GM19239 (cell line): ENCODE results near the gene HHAT.
"Not testable (repeated sequence)": the region's sequence is repeated elsewhere in the genome, so short reads cannot be mapped to it uniquely, and the experiment has no call there.

Source experiments
- DNase-seq: peaks from one replicate; pipeline ENCODE4 v3.0.0; 2011; ENCODE audit warnings: low spot score; ENCODE audit not compliant: insufficient read length
- FAIRE-seq: peaks from 2 replicates; lab custom pipeline; 2011; peaks lifted over from hg19 to GRCh38; lab: Jason Lieb, UNC

The HHAT gene

GRCh38 chr1:210657806-210658205 is 329.1 kb downstream of the HHAT start:
- FAIRE-seq (no peak), DNase-seq (no peak)

- DNase-seq, FAIRE-seq: not testable (repeated sequence)
Observed at GRCh38 chr1:210661520-210661919, 332.8 kb downstream of the HHAT start.

GRCh38 chr1:210662291-210663050 is 333.8 kb downstream of the HHAT start:
- no peak for FAIRE-seq

GRCh38 chr1:210663730-210664573 is 335.2 kb downstream of the HHAT start:
- FAIRE-seq = no peak
- DNase-seq = no peak

More at GRCh38 chr1:210662291-210663050, 333.8 kb downstream of the HHAT start:
- no peak for DNase-seq

- FAIRE-seq (no peak), DNase-seq (no peak)
Observed at GRCh38 chr1:210669951-210670350, 341.2 kb downstream of the HHAT start.

GRCh38 chr1:210674151-210674550 is 345.4 kb downstream of the HHAT start:
- FAIRE-seq (no peak), DNase-seq (no peak)

GRCh38 chr1:210676539-210676938 is 347.8 kb downstream of the HHAT start:
- no peak for DNase-seq
- FAIRE-seq = no peak

- FAIRE-seq (no peak), DNase-seq (no peak)
Observed at GRCh38 chr1:210677533-210677932, 348.8 kb downstream of the HHAT start.

GRCh38 chr1:210678306-210678705 is 349.6 kb downstream of the HHAT start:
- FAIRE-seq = no peak
- DNase-seq = no peak

- DNase-seq = no peak
- FAIRE-seq = no peak
Observed at GRCh38 chr1:210681158-210681557, 352.5 kb downstream of the HHAT start.

- no peak for FAIRE-seq
- no peak for DNase-seq
Observed at GRCh38 chr1:210683403-210684047, 354.8 kb downstream of the HHAT start.

- FAIRE-seq (peak; percentile 66), DNase-seq (no peak)
Observed at GRCh38 chr1:210684466-210685294, 356.0 kb downstream of the HHAT start.

- FAIRE-seq = no peak
- no peak for DNase-seq
Observed at GRCh38 chr1:210685295-210685650, 356.6 kb downstream of the HHAT start.

- DNase-seq (no peak), FAIRE-seq (no peak)
Observed at GRCh38 chr1:210686841-210687240, 358.1 kb downstream of the HHAT start.

- DNase-seq = no peak
- FAIRE-seq = no peak
Observed at GRCh38 chr1:210687582-210688279, 359.0 kb downstream of the HHAT start.

GRCh38 chr1:210688512-210689234 is 360.0 kb downstream of the HHAT start:
- FAIRE-seq (no peak), DNase-seq (no peak)

- FAIRE-seq = no peak
- no peak for DNase-seq
Observed at GRCh38 chr1:210689826-210690225, 361.1 kb downstream of the HHAT start.

GRCh38 chr1:210690236-210690635 is 361.5 kb downstream of the HHAT start:
- no peak for DNase-seq
- FAIRE-seq = no peak
